Body of pancreas (tissue), 4 donors: ENCODE data around the gene SFRP4.

Source experiments
- CTCF ChIP-seq, 7 experiments: fragments of 450-650 bp in 4 of 7; fragments of 200-600 bp in 3 of 7; sonication (generic) in 3 of 7; IDR thresholded peaks; one replicate each; pipeline ENCODE4 v1.5.1; 2016 to 2019; ENCODE audit warnings: antibody characterized with exemption in 7 of 7
- POLR2A ChIP-seq, 3 donors: fragments of 450-650 bp; IDR thresholded peaks; one replicate each; pipeline ENCODE4 v1.6.1; 2016; ENCODE audit warnings: antibody characterized with exemption in 3 of 3, mild to moderate bottlenecking in 2 of 3

- no peak for TF ChIP-seq CTCF (IDR thresholded peaks at IDR 0.05)
- no peak for TF ChIP-seq POLR2A (IDR thresholded peaks at IDR 0.05)
Measured at GRCh38 chr7:37956791-37957190, 40.2 kb upstream of the SFRP4 start.
